HG03457 (cell line): ENCODE data around the gene DNM1.

Source experiments
- ATAC-seq: cut with Tn5 transposase; IDR thresholded peaks from one replicate; pipeline ENCODE4 v1.9.1; 2021; ENCODE audit warnings: moderate number of reproducible peaks; ENCODE audit not compliant: unreplicated experiment

DNM1 gene

DNA sequence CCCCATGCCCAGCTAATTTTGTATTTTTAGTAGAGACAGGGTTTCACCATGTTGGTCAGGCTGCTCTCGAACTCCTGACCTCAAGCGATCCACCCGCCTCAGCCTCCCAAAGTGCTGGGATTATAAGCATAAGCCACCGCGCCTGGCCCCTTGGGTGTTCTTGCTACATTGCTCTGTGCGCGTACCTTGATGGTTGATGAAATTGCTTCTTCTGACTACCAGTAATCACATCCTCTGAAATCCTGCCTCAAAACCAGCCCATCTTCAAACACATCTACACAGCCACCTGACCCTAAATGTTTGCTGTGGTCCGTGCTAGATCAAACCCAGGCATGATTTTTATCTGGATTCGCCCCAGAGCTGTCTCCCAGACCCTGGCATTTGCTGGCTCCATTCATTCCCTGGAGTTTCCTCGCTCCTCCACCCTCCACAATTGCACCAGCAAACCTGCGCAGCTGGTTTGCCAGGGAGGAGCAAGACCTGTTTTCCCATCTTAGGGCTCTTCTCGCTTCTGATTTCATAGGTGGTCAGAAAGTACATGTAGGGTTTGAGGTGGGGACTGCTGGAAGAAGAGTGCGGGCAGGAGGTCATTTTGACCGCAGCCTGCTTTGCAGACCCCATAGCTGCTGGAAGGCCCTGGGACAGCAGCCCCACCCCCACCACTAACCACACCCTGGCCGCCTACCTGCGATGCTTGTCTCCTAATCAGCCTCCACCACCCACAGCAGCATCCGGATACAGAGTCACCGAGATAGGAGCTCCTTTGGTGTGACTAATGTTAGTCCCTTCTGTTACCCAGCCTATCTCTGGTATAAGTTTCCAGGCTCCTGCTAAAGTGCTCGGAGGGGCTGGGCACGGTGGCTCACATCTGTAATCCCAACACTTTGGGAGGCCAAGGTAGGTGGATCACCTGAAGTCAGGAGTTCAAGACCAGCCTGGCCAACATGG lies 95.6 kb downstream of the DNM1 start:
- ATAC-seq, result no peak

DNA sequence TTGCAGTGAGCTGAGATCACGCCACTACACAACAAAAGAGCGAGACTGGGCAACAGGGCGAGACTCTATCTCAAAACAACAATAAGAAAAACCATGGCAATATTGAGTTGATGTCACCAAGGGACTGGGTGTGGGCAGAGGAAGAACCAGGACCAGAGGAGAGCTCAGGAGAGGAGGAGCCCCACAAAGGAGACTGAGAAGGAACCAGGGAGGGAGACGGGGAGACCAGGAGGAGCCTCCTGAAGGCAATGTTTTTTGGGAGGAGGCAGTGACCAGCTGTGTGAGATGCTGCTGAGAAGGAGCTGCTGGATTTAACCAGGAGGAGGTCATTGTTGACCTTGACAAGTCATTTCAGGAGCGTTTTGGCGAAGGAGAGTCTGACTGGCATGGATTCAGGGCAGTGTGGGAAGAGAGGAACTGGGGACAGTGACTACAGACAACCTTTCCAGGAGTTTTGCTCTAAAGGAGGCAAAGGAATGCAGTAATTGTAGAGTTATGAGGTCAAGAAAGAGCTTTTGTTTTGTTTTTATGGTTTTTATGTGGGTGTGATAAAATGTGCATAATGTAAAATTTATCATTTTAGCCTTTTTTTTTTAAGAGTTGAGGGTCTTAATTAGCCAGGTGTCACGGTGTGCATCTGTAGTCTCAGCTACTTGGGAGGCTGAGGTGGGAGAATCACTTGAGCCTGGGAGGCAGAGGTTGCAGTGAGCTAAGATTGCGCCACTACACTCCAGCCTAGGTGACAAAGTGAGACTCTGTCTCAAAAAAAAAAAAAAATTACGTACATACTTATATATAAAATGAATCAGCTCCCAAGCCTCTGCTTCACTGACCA lies 101.2 kb downstream of the DNM1 start:
- ATAC-seq, result no peak
